ENCODE measurements around the gene IGFBP7.

IGFBP7 gene

GRCh38 chr4:57109847-57110639, at the start of gene IGFBP7:
TSS of gene IGFBP7 (minus strand) at chr4:57110385. CDS start at chr4:57110351, 34 bp downstream.
- DNase-seq (ENCODE audit: extremely low read depth in 1 of 2, low read depth in 1 of 2), result no peak

- no peak for DNase-seq (ENCODE audit: extremely low read depth in 1 of 2, low read depth in 1 of 2)
Measured at GRCh38 chr4:57159866-57160265, 49.7 kb upstream of the IGFBP7 start.

GRCh38 chr4:57158762-57159161, 48.6 kb upstream of the IGFBP7 start:
- no peak for DNase-seq (ENCODE audit: extremely low read depth in 1 of 2, low read depth in 1 of 2)

GRCh38 chr4:57158221-57158620, 48.0 kb upstream of the IGFBP7 start:
- no peak for DNase-seq (ENCODE audit: extremely low read depth in 1 of 2, low read depth in 1 of 2)

- DNase-seq (ENCODE audit: extremely low read depth in 1 of 2, low read depth in 1 of 2), result no peak
Measured at GRCh38 chr4:57157596-57158137, 47.5 kb upstream of the IGFBP7 start.

- DNase-seq (ENCODE audit: extremely low read depth in 1 of 2, low read depth in 1 of 2), result no peak
Measured at GRCh38 chr4:57156242-57156990, 46.2 kb upstream of the IGFBP7 start.

GRCh38 chr4:57154926-57155325, 44.7 kb upstream of the IGFBP7 start:
- DNase-seq (ENCODE audit: extremely low read depth in 1 of 2, low read depth in 1 of 2), result no peak

GRCh38 chr4:57154191-57154590, 44.0 kb upstream of the IGFBP7 start:
- no peak for DNase-seq (ENCODE audit: extremely low read depth in 1 of 2, low read depth in 1 of 2)

GRCh38 chr4:57153207-57153606, 43.0 kb upstream of the IGFBP7 start:
- DNase-seq (ENCODE audit: extremely low read depth in 1 of 2, low read depth in 1 of 2), result no peak

- no peak for DNase-seq (ENCODE audit: extremely low read depth in 1 of 2, low read depth in 1 of 2)
Measured at GRCh38 chr4:57151481-57151880, 41.3 kb upstream of the IGFBP7 start.

- DNase-seq (ENCODE audit: extremely low read depth in 1 of 2, low read depth in 1 of 2), result no peak
Measured at GRCh38 chr4:57149833-57150232, 39.6 kb upstream of the IGFBP7 start.

- no peak for DNase-seq (ENCODE audit: extremely low read depth in 1 of 2, low read depth in 1 of 2)
Measured at GRCh38 chr4:57148831-57149505, 38.8 kb upstream of the IGFBP7 start.

GRCh38 chr4:57148177-57148576, 38.0 kb upstream of the IGFBP7 start:
- no peak for DNase-seq (ENCODE audit: extremely low read depth in 1 of 2, low read depth in 1 of 2)

- DNase-seq (ENCODE audit: extremely low read depth in 1 of 2, low read depth in 1 of 2), result no peak
Measured at GRCh38 chr4:57147335-57148060, 37.3 kb upstream of the IGFBP7 start.

GRCh38 chr4:57146444-57146843, 36.3 kb upstream of the IGFBP7 start:
- DNase-seq (ENCODE audit: extremely low read depth in 1 of 2, low read depth in 1 of 2), result no peak

GRCh38 chr4:57144466-57144865, 34.3 kb upstream of the IGFBP7 start:
- DNase-seq (ENCODE audit: extremely low read depth in 1 of 2, low read depth in 1 of 2), result no peak

- no peak for DNase-seq (ENCODE audit: extremely low read depth in 1 of 2, low read depth in 1 of 2)
Measured at GRCh38 chr4:57139783-57140182, 29.6 kb upstream of the IGFBP7 start.

- DNase-seq (ENCODE audit: extremely low read depth in 1 of 2, low read depth in 1 of 2), result no peak
Measured at GRCh38 chr4:57137261-57137660, 27.1 kb upstream of the IGFBP7 start.

GRCh38 chr4:57136281-57136680, 26.1 kb upstream of the IGFBP7 start:
- no peak for DNase-seq (ENCODE audit: extremely low read depth in 1 of 2, low read depth in 1 of 2)

- no peak for DNase-seq (ENCODE audit: extremely low read depth in 1 of 2, low read depth in 1 of 2)
Measured at GRCh38 chr4:57132743-57133137, 22.6 kb upstream of the IGFBP7 start.
